Adrenal gland (tissue), 12 donors: ENCODE data around the gene ZNF366. TPM values are rescaled to one million over a fixed set of nuclear protein-coding genes. Genes with fewer than 3 reads are reported as not detected.

ENCODE experiments used
- DNase-seq, 7 donors: peaks; one replicate each; pipeline ENCODE4 v3.0.0-alpha.2; 2019 to 2020
- H3K27ac ChIP-seq, 5 donors: fragments of 200-600 bp; sonication (generic) in 4 of 5; 1 replicate in 3 of 5; 2 replicates in 2 of 5; pipeline versions ENCODE4 v1.5.1 to v1.8.0; 2016 to 2020; ENCODE audit warnings: mild to moderate bottlenecking in 1 of 5
- H3K27me3 ChIP-seq: fragments of 200-600 bp; 2 replicates; pipeline ENCODE4 v1.8.0; 2021
- H3K36me3 ChIP-seq, 2 donors: fragments of 200-600 bp; replicated peaks in 1 of 2; 1 replicate in 1 of 2; 2 replicates in 1 of 2; pipeline versions ENCODE4 v1.5.1 to v1.8.0; 2018 to 2022
- H3K4me1 ChIP-seq, 2 donors: fragments of 200-600 bp; replicated peaks in 1 of 2; 1 replicate in 1 of 2; 2 replicates in 1 of 2; pipeline versions ENCODE4 v1.5.1 to v1.8.0; 2018 to 2021
- H3K4me3 ChIP-seq, 4 donors: fragments of 200-600 bp; sonication (generic) in 3 of 4; one replicate each; pipeline ENCODE4 v1.5.1; 2016 to 2018
- H3K9me3 ChIP-seq, 3 donors: fragments of 200-600 bp; sonication (generic) in 1 of 3; replicated peaks in 1 of 3; 1 replicate in 2 of 3; 2 replicates in 1 of 3; pipeline versions ENCODE4 v1.5.1 to v1.8.0; 2016 to 2021
- POLR2A ChIP-seq, 2 donors: fragments of 450-650 bp; IDR thresholded peaks; one replicate each; pipeline ENCODE4 v1.6.1; 2017; ENCODE audit warnings: antibody characterized with exemption in 2 of 2, mild to moderate bottlenecking in 2 of 2, moderate library complexity in 1 of 2
- WGBS, 4 donors: extraction: QIAGEN DNeasy Blood & Tissue Kit in 2 of 4; methylation state at CpG; one replicate each; pipeline versions ENCODE4 v1.1.5 to v1.1.7; 2013 to 2017; 5-methylcytosine and 5-hydroxymethylcytosine counted together
- intact Hi-C, 2 donors: fragments of 100-400 bp; cut with DNase I; formaldehyde crosslinking; loops; one replicate each; pipeline versions ENCODE4 v1.14.1 to v1.15.0; 2022 to 2023
- polyA plus RNA-seq, 3 donors: library from polyadenylated mRNA; stranded (reverse); fragments of 200-250 nt in 2 of 3; fragments of 350-450 nt in 1 of 3; fragmentation: Illumina TruSeq in 1 of 3; extraction: RNeasy Lipid Tissue Mini Kit (QIAGEN cat#74804) in 1 of 3; gene quantifications; one replicate each; pipeline ENCODE4 v1.2.3, GENCODE V29; 2013 to 2014
- total RNA-seq, 9 donors: library from RNA; depleted of rRNA in 4 of 9; stranded (reverse); fragments of >200 nt in 4 of 9; fragments of 120-200 nt in 1 of 9; fragmentation: NEBNext Ultra II Directional in 1 of 9; extraction: Animal tissue kit (Norgen Biotek cat#: 25700) in 1 of 9; gene quantifications; one replicate each; pipeline versions ENCODE4 v1.1.0 to v1.2.4, GENCODE V29; 2013 to 2023
- TF ChIP-seq, protein P1 (sequence below), 6 experiments: fragments of 450-650 bp in 4 of 6; fragments of 200-600 bp in 2 of 6; sonication (generic) in 1 of 6; IDR thresholded peaks; 1 replicate in 5 of 6; 2 replicates in 1 of 6; pipeline versions ENCODE4 v1.5.1 to v1.8.0; 2016 to 2021; ENCODE audit warnings: antibody characterized with exemption in 6 of 6, mild to moderate bottlenecking in 2 of 6, moderate library complexity in 1 of 6
- donor health status: healthy with polysubstance abuse.
- donor health status: Bipolar disorder and iron deficiency.
- donor health status: DM: yes; HTN: yes; CAD: no.
- donor health status: DM: no; HTN: no; CAD: no.
- donor health status: DM: no; HTN: no; CAD: no.
- donor health status: DM: yes; HTN: yes; CAD: no.

ZNF366 gene
- total and polyA plus RNA-seq, 12 donors = 0.24 to 5.3 (median 2.6) TPM

DNA sequence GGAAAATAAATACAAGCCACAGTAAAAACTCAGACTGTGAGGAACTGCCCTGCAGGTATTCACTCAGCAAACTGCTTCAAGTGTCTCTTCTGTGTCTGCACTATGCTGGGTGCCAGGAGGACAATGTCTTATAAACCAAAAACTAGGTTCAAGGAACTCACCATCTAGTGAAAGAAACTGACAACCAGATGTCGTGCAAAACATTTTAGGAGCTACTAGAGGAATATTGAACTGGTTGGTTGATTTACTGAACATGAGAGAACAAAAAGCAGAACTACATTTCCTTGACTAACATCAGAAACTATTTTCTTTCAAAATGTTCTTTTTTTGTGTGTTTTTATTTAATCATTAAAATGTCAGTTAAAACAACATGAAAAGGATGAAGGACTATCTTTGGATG lies 35.2 kb downstream of the ZNF366 start:
- Histone ChIP-seq H3K36me3 (no peaks in the 10 kb centered on the region), H3K9me3 (no peaks in the 10 kb centered on the region), H3K27me3 (no peaks in the 10 kb centered on the region), H3K4me3 (no peak overlapping the region), H3K27ac (no peak overlapping the region), H3K4me1 (peaks cover 0 to 38% of the 10 kb centered on the region in 2 donors)
- DNase-seq = no peak
- intact Hi-C loops = no loop called here
- TF ChIP-seq POLR2A (IDR thresholded peaks at IDR 0.05) = no peak
- TF ChIP-seq, protein P1, sequence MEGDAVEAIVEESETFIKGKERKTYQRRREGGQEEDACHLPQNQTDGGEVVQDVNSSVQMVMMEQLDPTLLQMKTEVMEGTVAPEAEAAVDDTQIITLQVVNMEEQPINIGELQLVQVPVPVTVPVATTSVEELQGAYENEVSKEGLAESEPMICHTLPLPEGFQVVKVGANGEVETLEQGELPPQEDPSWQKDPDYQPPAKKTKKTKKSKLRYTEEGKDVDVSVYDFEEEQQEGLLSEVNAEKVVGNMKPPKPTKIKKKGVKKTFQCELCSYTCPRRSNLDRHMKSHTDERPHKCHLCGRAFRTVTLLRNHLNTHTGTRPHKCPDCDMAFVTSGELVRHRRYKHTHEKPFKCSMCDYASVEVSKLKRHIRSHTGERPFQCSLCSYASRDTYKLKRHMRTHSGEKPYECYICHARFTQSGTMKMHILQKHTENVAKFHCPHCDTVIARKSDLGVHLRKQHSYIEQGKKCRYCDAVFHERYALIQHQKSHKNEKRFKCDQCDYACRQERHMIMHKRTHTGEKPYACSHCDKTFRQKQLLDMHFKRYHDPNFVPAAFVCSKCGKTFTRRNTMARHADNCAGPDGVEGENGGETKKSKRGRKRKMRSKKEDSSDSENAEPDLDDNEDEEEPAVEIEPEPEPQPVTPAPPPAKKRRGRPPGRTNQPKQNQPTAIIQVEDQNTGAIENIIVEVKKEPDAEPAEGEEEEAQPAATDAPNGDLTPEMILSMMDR (IDR thresholded peaks at IDR 0.05) = no peak
- WGBS, 4 donors = 60 to 80% (median 67%) methylated on average over 1 of the region's 1 CpG

DNA sequence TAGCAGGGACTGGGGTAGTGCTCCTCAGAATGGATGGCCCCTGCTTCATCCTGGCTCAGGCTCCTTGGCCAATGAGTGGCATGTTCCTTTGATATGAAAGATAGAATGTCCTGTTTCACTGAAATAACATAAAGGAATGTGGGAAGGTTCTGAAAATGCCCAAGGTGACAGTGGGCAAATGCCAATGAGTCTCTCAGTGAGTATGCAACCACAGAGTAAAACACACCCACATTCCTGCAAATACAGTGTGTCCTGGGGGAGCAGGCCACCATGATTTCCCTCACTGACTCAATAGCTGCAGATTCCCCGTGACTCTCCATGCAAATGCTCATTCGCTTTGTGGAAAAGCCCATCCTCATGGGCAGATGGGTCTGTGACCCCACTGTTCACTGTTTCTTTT lies 36.4 kb downstream of the ZNF366 start:
- H3K4me1 ChIP-seq = peaks cover 0 to 42% of the 10 kb centered on the region in 2 donors
- TF ChIP-seq POLR2A (IDR thresholded peaks at IDR 0.05) = no peak
- TF ChIP-seq, protein P1 (IDR thresholded peaks at IDR 0.05) = no peak
- H3K9me3 ChIP-seq = no peaks in the 10 kb centered on the region
- no peaks in the 10 kb centered on the region for H3K27me3 ChIP-seq
- H3K4me3 ChIP-seq = no peak overlapping the region
- intact Hi-C loops = no loop called here
- H3K27ac ChIP-seq = no peak overlapping the region
- H3K36me3 ChIP-seq = no peaks in the 10 kb centered on the region
- DNase-seq = no peak
- WGBS, 4 donors = 89 to 96% (median 93%) methylated on average over 2 of the region's 2 CpGs

DNA sequence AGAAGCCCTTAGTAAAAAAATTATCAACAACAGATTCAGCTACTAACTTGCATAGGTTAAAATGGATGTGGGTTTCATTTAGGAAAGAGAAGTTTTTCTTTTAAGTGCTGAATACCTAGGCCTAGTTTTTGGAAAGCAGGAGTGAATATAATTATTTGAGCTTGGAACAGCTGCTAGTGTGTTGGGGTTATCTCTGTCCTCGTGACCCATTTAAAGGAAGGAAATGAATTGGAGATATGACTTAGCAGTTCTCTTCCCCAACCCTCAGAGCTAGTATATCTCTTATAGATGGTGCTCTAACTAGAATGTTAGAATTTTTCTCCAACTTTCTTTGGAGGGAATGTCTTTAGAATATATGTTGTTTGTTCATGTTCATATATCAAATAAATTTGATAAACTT lies 38.6 kb downstream of the ZNF366 start:
- Histone ChIP-seq H3K27ac (no peak overlapping the region), H3K4me1 (peaks cover 0 to 42% of the 10 kb centered on the region in 2 donors), H3K36me3 (no peaks in the 10 kb centered on the region), H3K4me3 (no peak overlapping the region), H3K9me3 (no peaks in the 10 kb centered on the region), H3K27me3 (no peaks in the 10 kb centered on the region)
- intact Hi-C loops = no loop called here
- TF ChIP-seq, protein P1 (IDR thresholded peaks at IDR 0.05) = no peak
- no peak for TF ChIP-seq POLR2A (IDR thresholded peaks at IDR 0.05)
- 40 to 42% (median 41%) methylated on average over 1 of the region's 1 CpG for WGBS, 4 donors
- DNase-seq = no peak

DNA sequence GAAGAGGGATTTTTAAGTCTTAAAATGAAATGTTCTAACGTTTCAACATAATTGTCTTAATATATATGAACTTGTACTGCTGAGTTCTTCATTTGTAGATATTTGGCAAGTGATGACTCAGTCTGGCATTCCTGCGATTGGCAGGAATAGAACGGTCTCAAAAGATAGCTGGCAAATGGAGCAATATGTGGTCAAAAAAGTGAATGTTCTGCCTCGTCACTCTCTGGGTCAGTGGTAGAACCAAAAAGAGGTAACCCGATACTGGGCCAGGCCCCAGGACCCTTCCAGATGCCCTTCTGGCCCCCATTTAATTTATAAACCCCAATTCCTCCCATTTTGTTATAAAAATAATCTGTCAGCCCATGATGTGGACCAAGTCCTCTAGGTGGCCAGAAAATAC lies 39.2 kb downstream of the ZNF366 start:
- Histone ChIP-seq H3K27ac (peak overlapping the region in 1 of 5 donors; percentile 64), H3K9me3 (no peaks in the 10 kb centered on the region), H3K27me3 (no peaks in the 10 kb centered on the region), H3K36me3 (no peaks in the 10 kb centered on the region), H3K4me3 (no peak overlapping the region), H3K4me1 (peaks cover 0 to 40% of the 10 kb centered on the region in 2 donors)
- peak in 2 of 7 donors; percentile 35 to 48 for DNase-seq
- 41 to 59% (median 50%) methylated on average over 5 of the region's 5 CpGs for WGBS, 4 donors
- intact Hi-C loops = no loop called here
- no peak for TF ChIP-seq POLR2A (IDR thresholded peaks at IDR 0.05)
- TF ChIP-seq, protein P1 (IDR thresholded peaks at IDR 0.05) = no peak
